MCF 10A (cell line): ENCODE data around the gene KIF26A. TPM values are rescaled to one million over a fixed set of nuclear protein-coding genes. Genes with fewer than 3 reads are reported as not detected.
"Not testable (repeated sequence)": the region's sequence is repeated elsewhere in the genome, so short reads cannot be mapped to it uniquely, and the experiment has no call there.

Experiments
- BruUV-seq: library from RNA; stranded (reverse); fragments of 400-500 nt; replicated peaks from 2 replicates; lab custom pipeline; 2021; lab: Mats Ljungman, UMichigan
- CTCF ChIA-PET: fragments of 300-600 bp; sonication (Branson Sonifier 250); formaldehyde crosslinking; extraction: SDS; loops from one replicate; lab custom pipeline; 2021; ENCODE audit warnings: antibody characterized with exemption, inconsistent platforms; lab: Yijun Ruan, JAX
- POLR2A ChIA-PET: fragments of 300-600, 350-650 bp; sonication (Branson Sonifier 250); formaldehyde crosslinking; extraction: SDS; loops from one replicate; lab custom pipeline; 2020; ENCODE audit warnings: antibody characterized with exemption, inconsistent platforms; lab: Yijun Ruan, JAX
- DNase-seq: peaks from one replicate; pipeline ENCODE4 v3.0.0-alpha.2; 2018; ENCODE audit not compliant: unreplicated experiment
- H3K27ac Mint-ChIP-seq: one replicate; pipeline ENCODE4 v1.8.0; 2022; ENCODE audit warnings: mild to moderate bottlenecking, low read depth, mixed read lengths; ENCODE audit not compliant: unreplicated experiment
- H3K27me3 Mint-ChIP-seq: one replicate; pipeline ENCODE4 v1.8.0; 2022; ENCODE audit warnings: mixed read lengths; ENCODE audit not compliant: insufficient read depth, unreplicated experiment
- H3K36me3 Mint-ChIP-seq: one replicate; pipeline ENCODE4 v1.8.0; 2022; ENCODE audit warnings: mild to moderate bottlenecking, moderate library complexity, mixed read lengths; ENCODE audit not compliant: insufficient read depth, unreplicated experiment
- H3K4me1 Mint-ChIP-seq: one replicate; pipeline ENCODE4 v1.8.0; 2022; ENCODE audit warnings: mixed read lengths; ENCODE audit not compliant: insufficient read depth, unreplicated experiment
- H3K4me3 Mint-ChIP-seq: one replicate; pipeline ENCODE4 v1.8.0; 2022; ENCODE audit warnings: mild to moderate bottlenecking, moderate library complexity, mixed read lengths; ENCODE audit not compliant: unreplicated experiment
- H3K9me3 Mint-ChIP-seq: one replicate; pipeline ENCODE4 v1.8.0; 2022; ENCODE audit warnings: mixed read lengths; ENCODE audit not compliant: unreplicated experiment
- intact Hi-C: fragments of 100-400 bp; cut with micrococcal nuclease; formaldehyde crosslinking; loops from 2 replicates; pipeline ENCODE4 v1.14.1; 2022
- total RNA-seq: library from RNA; stranded (reverse); gene quantifications from 2 replicates; pipeline ENCODE4 v1.2.3, GENCODE V29; 2022
- TF ChIP-seq, protein P1 (sequence below): fragments of 200-600 bp; IDR thresholded peaks from one replicate; pipeline ENCODE4 v1.8.0; 2022; ENCODE audit warnings: antibody characterized with exemption, mild to moderate bottlenecking; ENCODE audit not compliant: unreplicated experiment

Gene KIF26A
- total RNA-seq, 1 experiment from 2014 or later, result 0.26 TPM

DNA sequence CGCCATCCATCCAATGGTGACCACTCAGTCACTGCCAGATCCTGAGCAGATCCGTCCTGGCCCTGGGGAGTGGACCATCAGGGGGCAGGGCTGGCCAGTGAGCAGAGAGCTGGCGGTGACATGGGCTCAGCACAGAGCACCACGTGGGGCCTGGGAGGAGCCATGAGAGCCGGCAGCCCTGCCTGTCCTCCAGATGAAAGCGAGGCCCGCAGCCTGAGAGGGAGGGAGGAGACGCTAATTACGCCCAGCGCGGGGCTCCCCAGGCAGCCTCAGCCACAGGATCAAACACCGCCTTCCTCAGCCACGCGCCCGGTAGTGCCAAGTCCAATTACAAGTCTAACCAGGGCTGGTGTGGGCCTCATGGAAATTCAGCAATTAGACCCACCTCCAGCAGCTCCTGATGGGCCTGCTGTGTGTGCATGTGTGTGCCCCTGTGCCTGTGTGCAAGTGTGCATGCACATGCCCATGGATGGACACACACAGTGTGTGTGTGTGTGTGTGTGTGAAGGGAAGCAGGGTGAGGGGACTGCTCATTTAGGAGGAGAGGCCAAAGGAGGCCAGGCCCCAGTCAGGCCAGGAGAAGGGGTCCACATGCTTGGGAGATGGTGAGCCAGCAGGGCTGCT is 68.0 kb downstream of the KIF26A start:
- intact Hi-C loops, result no loop called here
- ChIA-PET CTCF (no interaction called here), POLR2A (no interaction called here)
- Mint-ChIP-seq H3K27ac (no peak overlapping the region), H3K36me3 (no peaks in the 10 kb centered on the region), H3K4me1 (no peaks in the 10 kb centered on the region), H3K4me3 (no peak overlapping the region), H3K27me3 (peaks cover 10% of the 10 kb centered on the region), H3K9me3 (no peaks in the 10 kb centered on the region)
- no peak for DNase-seq
- BruUV-seq, result no TSS peak
- TF ChIP-seq, protein P1, sequence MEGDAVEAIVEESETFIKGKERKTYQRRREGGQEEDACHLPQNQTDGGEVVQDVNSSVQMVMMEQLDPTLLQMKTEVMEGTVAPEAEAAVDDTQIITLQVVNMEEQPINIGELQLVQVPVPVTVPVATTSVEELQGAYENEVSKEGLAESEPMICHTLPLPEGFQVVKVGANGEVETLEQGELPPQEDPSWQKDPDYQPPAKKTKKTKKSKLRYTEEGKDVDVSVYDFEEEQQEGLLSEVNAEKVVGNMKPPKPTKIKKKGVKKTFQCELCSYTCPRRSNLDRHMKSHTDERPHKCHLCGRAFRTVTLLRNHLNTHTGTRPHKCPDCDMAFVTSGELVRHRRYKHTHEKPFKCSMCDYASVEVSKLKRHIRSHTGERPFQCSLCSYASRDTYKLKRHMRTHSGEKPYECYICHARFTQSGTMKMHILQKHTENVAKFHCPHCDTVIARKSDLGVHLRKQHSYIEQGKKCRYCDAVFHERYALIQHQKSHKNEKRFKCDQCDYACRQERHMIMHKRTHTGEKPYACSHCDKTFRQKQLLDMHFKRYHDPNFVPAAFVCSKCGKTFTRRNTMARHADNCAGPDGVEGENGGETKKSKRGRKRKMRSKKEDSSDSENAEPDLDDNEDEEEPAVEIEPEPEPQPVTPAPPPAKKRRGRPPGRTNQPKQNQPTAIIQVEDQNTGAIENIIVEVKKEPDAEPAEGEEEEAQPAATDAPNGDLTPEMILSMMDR, result no peak

DNA sequence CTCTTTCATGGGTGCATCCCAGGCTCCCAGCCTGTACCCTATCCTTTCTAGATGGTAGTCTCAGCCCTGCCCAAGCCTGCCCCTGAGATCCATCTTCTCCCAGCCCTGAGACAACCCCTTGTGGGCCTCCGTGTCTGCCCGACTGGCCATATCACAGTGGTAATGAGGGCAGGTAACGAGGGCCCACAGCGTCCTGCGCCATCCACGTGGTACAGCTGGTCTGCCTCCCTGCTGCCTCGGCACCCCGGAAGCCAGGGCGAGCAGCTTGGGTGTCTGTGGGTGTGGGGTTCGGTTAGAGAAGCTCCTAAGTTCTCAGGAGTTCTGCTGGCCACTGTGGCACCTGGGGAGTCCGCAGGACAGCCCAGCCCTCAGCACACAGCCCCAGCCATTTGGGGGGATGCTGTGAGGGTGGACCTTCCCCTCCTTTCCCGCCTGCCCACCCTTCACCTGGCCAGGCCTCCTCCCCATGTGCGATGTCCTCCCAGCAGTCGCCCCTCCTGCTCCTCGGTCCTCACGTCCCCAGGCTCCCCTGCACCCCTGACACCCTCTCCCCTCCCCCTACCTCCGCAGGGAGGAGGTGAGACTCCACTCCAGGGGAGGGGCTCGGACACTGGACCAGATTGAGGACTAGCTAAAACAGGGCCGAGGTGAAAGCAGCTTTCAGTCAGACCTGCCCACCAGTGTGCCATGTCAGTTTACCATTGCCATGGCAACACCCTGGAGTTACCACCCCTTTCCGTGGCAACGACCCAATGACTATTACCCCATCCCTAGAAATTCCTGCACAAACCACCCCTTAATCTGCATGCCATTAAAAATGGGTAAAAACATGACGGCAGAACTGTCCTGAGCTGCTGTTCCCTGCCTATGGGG is 69.0 kb downstream of the KIF26A start:
- POLR2A ChIA-PET, result no interaction called here
- H3K4me3 Mint-ChIP-seq, result no peak overlapping the region
- no peaks in the 10 kb centered on the region for H3K36me3 Mint-ChIP-seq
- TF ChIP-seq, protein P1, result no peak
- BruUV-seq, result no TSS peak
- H3K4me1 Mint-ChIP-seq, result no peaks in the 10 kb centered on the region
- H3K27me3 Mint-ChIP-seq, result peaks cover 14% of the 10 kb centered on the region
- no peak for DNase-seq
- CTCF ChIA-PET, result no interaction called here
- intact Hi-C loops, result no loop called here
- H3K9me3 Mint-ChIP-seq, result no peaks in the 10 kb centered on the region
- H3K27ac Mint-ChIP-seq, result no peak overlapping the region

DNA sequence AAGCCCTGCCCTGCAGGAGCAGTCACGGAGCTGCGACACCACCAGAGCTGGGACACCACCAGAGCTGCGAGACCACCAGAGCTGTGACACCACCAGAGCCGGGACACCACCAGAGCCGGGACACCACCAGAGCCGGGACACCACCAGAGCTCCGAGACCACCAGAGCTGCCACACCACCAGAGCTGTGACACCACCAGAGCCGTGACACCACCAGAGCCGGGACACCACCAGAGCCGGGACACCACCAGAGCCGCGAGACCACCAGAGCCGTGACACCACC is 69.6 kb downstream of the KIF26A start:
- peaks cover 20% of the 10 kb centered on the region for H3K27me3 Mint-ChIP-seq
- H3K36me3 Mint-ChIP-seq, CTCF ChIA-PET, H3K27ac Mint-ChIP-seq, H3K4me3 Mint-ChIP-seq, H3K4me1 Mint-ChIP-seq, POLR2A ChIA-PET, H3K9me3 Mint-ChIP-seq, intact Hi-C loops, BruUV-seq, DNase-seq: not testable (repeated sequence)

DNA sequence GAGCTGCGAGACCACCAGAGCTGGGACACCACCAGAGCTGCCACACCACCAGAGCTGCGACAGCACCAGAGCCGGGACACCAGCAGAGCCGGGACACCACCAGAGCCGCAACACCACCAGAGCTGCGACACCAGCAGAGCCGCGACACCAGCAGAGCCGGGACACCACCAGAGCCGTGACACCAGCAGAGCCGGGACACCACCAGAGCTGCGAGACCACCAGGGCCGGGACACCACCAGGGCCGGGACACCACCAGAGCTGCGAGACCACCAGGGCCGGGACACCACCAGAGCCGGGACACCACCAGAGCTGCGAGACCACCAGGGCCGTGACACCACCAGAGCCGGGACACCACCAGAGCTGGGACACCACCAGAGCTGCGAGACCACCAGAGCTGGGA is 69.9 kb downstream of the KIF26A start:
- DNase-seq, H3K27ac Mint-ChIP-seq, BruUV-seq, H3K4me1 Mint-ChIP-seq, POLR2A ChIA-PET, H3K9me3 Mint-ChIP-seq, CTCF ChIA-PET, H3K4me3 Mint-ChIP-seq, intact Hi-C loops, H3K36me3 Mint-ChIP-seq: not testable (repeated sequence)
- H3K27me3 Mint-ChIP-seq, result peaks cover 24% of the 10 kb centered on the region

DNA sequence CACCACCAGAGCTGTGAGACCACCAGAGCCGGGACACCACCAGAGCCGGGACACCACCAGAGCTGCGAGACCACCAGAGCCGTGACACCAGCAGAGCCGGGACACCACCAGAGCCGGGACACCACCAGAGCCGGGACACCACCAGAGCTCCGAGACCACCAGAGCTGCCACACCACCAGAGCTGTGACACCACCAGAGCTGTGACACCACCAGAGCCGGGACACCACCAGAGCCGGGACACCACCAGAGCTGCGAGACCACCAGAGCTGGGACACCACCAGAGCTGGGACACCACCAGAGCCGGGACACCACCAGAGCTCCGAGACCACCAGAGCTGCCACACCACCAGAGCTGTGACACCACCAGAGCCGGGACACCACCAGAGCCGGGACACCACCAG is 70.7 kb downstream of the KIF26A start:
- peaks cover 26% of the 10 kb centered on the region for H3K27me3 Mint-ChIP-seq
- POLR2A ChIA-PET, BruUV-seq, H3K4me1 Mint-ChIP-seq, DNase-seq, H3K36me3 Mint-ChIP-seq, H3K9me3 Mint-ChIP-seq, H3K27ac Mint-ChIP-seq, H3K4me3 Mint-ChIP-seq, CTCF ChIA-PET, intact Hi-C loops: not testable (repeated sequence)
